Stimulated activated CD4-positive, alpha-beta T cell treated with anti-CD3 and anti-CD28 coated beads, TNF-alpha, amount 100 ng/mL, for 24 hours (primary cell): ENCODE measurements around the gene PRELP.
"Not testable (repeated sequence)": the region's sequence is repeated elsewhere in the genome, so short reads cannot be mapped to it uniquely, and the experiment has no call there.

Source experiments
- DNase-seq, 3 experiments: peaks; one replicate each; pipeline ENCODE4 v3.0.0-alpha.2; 2020; ENCODE audit warnings: low read depth in 3 of 3

Gene PRELP

GRCh38 chr1:203506858-203507626 is 31.4 kb downstream of the PRELP start:
- DNase-seq: no peak

- DNase-seq: no peak
These were observed 32.2 kb downstream of the PRELP start for GRCh38 chr1:203507759-203508158.

GRCh38 chr1:203508463-203509073 is 33.0 kb downstream of the PRELP start:
- DNase-seq: no peak

GRCh38 chr1:203509135-203509534 is 33.5 kb downstream of the PRELP start:
- DNase-seq: no peak

- DNase-seq: no peak
These were observed 35.9 kb downstream of the PRELP start for GRCh38 chr1:203511513-203511912.

- no peak for DNase-seq
These were observed 36.3 kb downstream of the PRELP start for GRCh38 chr1:203511930-203512329.

- DNase-seq: no peak
These were observed 36.9 kb downstream of the PRELP start for GRCh38 chr1:203512517-203512847.

GRCh38 chr1:203512848-203513584 is 37.4 kb downstream of the PRELP start:
- peak in 2 of 3 experiments; percentile 31 to 56 for DNase-seq

- DNase-seq: no peak
These were observed 38.0 kb downstream of the PRELP start for GRCh38 chr1:203513585-203514031.

GRCh38 chr1:203516184-203516583 is 40.6 kb downstream of the PRELP start:
- no peak for DNase-seq

GRCh38 chr1:203516906-203517305 is 41.3 kb downstream of the PRELP start:
- no peak for DNase-seq

GRCh38 chr1:203517426-203518110 is 42.0 kb downstream of the PRELP start:
- DNase-seq: no peak

GRCh38 chr1:203518139-203518538 is 42.5 kb downstream of the PRELP start:
- DNase-seq: not testable (repeated sequence)

GRCh38 chr1:203518541-203518940 is 42.9 kb downstream of the PRELP start:
- no peak for DNase-seq

- DNase-seq: no peak
These were observed 43.6 kb downstream of the PRELP start for GRCh38 chr1:203519053-203519840.

GRCh38 chr1:203519896-203520295 is 44.3 kb downstream of the PRELP start:
- DNase-seq: no peak

GRCh38 chr1:203520315-203520714 is 44.7 kb downstream of the PRELP start:
- DNase-seq: no peak

GRCh38 chr1:203521074-203521794 is 45.6 kb downstream of the PRELP start:
- no peak for DNase-seq

- DNase-seq: no peak
These were observed 46.2 kb downstream of the PRELP start for GRCh38 chr1:203521812-203522211.

GRCh38 chr1:203522237-203522636 is 46.6 kb downstream of the PRELP start:
- DNase-seq: no peak

GRCh38 chr1:203523667-203524066 is 48.1 kb downstream of the PRELP start:
- DNase-seq: no peak
